ENCODE measurements around the gene DHRS7B. TPM values are rescaled to one million over a fixed set of nuclear protein-coding genes. Genes with fewer than 3 reads are reported as not detected.

DHRS7B gene
- total RNA-seq, 1 donor from 2014 or later, result 19.9 TPM

Other genes with a start within 250 kb of the DHRS7B start
- gene USP22, start 84.0 kb upstream of the DHRS7B start, total RNA-seq, result 368 and 373 TPM in 2 replicates
- gene TMEM11, start 87.2 kb downstream of the DHRS7B start, total RNA-seq, result 22.2 and 22.6 TPM in 2 replicates
- gene NATD1, start 126.4 kb downstream of the DHRS7B start, total RNA-seq, result 13.5 TPM in 2 replicates
- gene MAP2K3, start 157.7 kb downstream of the DHRS7B start, total RNA-seq, result 24.7 and 26.2 TPM in 2 replicates
- gene KCNJ12, start 249.4 kb downstream of the DHRS7B start, total RNA-seq, result 0.10 and 0.29 TPM in 2 replicates